Measurements from ENCODE around the gene SYT8. TPM values are rescaled to one million over a fixed set of nuclear protein-coding genes. Genes with fewer than 3 reads are reported as not detected.

The SYT8 gene
- total and polyA plus RNA-seq, 2 donors (not counting 1 experiment from before 2014, with no cell fraction given): not detected

DNA sequence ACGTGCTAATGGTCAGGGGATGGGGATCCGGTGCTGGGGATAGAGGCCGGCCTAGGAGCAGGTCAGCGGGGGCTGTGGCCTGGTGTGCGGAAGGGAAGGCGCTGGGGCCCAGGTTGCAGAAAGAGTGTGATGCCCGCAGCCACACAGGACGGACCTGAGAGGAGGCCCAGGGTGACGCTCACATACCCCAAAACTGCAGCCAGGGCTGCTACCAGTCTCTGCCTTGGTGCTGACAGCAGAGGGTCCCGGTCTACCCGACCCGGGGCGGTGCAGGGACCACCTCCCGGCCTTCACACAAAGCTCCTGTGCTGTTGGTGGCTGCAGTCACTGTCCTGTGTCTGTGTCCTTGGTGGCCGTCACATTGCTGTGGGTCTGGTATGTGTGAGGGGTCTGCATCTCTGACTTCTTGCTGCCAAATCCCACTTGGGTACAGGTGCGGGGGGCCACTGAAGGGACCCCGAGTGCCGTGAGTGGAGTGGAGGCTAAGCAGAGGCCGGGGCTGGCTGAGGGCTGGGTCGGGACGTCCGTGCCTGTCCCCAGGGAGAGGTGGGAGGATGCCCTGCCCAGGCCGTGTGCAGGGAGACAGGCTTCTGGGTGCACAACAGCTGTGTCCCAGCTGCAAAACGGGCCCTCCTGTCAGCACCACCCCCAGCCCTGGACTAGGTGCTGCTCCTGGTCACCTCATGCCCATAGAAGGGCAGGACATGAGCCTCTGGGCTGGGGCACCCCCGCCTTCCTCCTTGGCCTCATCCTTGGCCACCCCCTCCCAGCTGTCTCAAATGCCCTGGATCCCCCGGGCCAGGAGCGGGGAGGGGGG is 19.6 kb downstream of the SYT8 start:
- Mint-ChIP-seq H3K9me3 (ENCODE audit: insufficient read depth) (no peaks in the 10 kb centered on the region), H3K27me3 (no peaks in the 10 kb centered on the region), H3K4me1 (peaks cover 70% of the 10 kb centered on the region), H3K4me3 (peak overlapping the region; percentile 100), H3K27ac (peak overlapping the region; percentile 91)
- peak overlapping the region; percentile 57 to 97 (median 95) for H3K4me3 ChIP-seq (ENCODE audit: control extremely low read depth in 1 of 5, extremely low read depth in 1 of 5, insufficient read depth in 1 of 5, low read depth in 2 of 5, low read length in 4 of 5)
- peak overlapping the region; percentile 91 for H3K9ac ChIP-seq (ENCODE audit: low read length)
- ChIA-PET CTCF (interaction anchor here (0.6 to 10.2 kb wide), 7 partner anchors 15 to 297 kb away, joined by 3 to 104 read pairs (median 8); partner anchors contain the start of gene TNNI2), POLR2A (interaction anchor here (0.7 to 4.3 kb wide), 10 partner anchors 12 to 146 kb away, joined by 3 to 18 read pairs (median 4); partner anchors contain the start of genes PRR33 and TNNI2)
- H3K36me3 ChIP-seq (replicated peaks in 1 of 2; ENCODE audit: control extremely low read depth in 1 of 2, control insufficient read depth in 1 of 2, extremely low read depth in 1 of 2, insufficient read depth in 2 of 2, low read length in 1 of 2): peaks cover 0 to 44% of the 10 kb centered on the region in 2 experiments
- H2AFZ ChIP-seq (ENCODE audit: insufficient read depth, low read depth, low read length, poor library complexity, severe bottlenecking): no peak overlapping the region
- peaks cover 82% of the 10 kb centered on the region for H3K79me2 ChIP-seq (ENCODE audit: control insufficient read depth, insufficient read depth, low read length)
- ATAC-seq (ENCODE audit: low read depth) (peak; percentile 14), DNase-seq (peak; percentile 52)
- peaks cover 64% of the 10 kb centered on the region for H4K20me1 ChIP-seq (ENCODE audit: control insufficient read depth, insufficient read depth, low read length, poor library complexity, severe bottlenecking)
- intact Hi-C loops (cut with micrococcal nuclease): loop anchor here (5.0 kb wide), 4 partner anchors 63 to 1012 kb away; partner anchors contain the start of genes POLR2L, TNNT3, TSPAN4 and TSSC4
- no peaks in the 10 kb centered on the region for H3K9me3 ChIP-seq (ENCODE audit: control extremely low read depth in 1 of 3, control insufficient read depth in 2 of 3, insufficient read depth in 1 of 3, low read length in 2 of 3)
- no peaks in the 10 kb centered on the region for H3K27me3 ChIP-seq (replicated peaks in 1 of 4; ENCODE audit: control extremely low read depth in 1 of 4, control insufficient read depth in 3 of 4, insufficient read depth in 4 of 4, low read length in 3 of 4)
- TF ChIP-seq, protein P1, sequence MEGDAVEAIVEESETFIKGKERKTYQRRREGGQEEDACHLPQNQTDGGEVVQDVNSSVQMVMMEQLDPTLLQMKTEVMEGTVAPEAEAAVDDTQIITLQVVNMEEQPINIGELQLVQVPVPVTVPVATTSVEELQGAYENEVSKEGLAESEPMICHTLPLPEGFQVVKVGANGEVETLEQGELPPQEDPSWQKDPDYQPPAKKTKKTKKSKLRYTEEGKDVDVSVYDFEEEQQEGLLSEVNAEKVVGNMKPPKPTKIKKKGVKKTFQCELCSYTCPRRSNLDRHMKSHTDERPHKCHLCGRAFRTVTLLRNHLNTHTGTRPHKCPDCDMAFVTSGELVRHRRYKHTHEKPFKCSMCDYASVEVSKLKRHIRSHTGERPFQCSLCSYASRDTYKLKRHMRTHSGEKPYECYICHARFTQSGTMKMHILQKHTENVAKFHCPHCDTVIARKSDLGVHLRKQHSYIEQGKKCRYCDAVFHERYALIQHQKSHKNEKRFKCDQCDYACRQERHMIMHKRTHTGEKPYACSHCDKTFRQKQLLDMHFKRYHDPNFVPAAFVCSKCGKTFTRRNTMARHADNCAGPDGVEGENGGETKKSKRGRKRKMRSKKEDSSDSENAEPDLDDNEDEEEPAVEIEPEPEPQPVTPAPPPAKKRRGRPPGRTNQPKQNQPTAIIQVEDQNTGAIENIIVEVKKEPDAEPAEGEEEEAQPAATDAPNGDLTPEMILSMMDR (IDR thresholded peaks at IDR 0.05): no peak
- TF ChIP-seq EZH2 (IDR thresholded peaks at IDR 0.05; ENCODE audit: borderline replicate concordance, insufficient read depth, low read depth, low read length, poor library complexity, severe bottlenecking): no peak
- H3K27ac ChIP-seq (ENCODE audit: low read length in 2 of 2): peak overlapping the region; percentile 94 to 99
- peaks cover 61 to 90% of the 10 kb centered on the region in 2 donors for H3K4me1 ChIP-seq (ENCODE audit: control insufficient read depth in 2 of 2, insufficient read depth in 2 of 2, low read length in 2 of 2)
- peak overlapping the region; percentile 94 for H3K4me2 ChIP-seq (replicated peaks; ENCODE audit: low read depth, low read length, poor library complexity, severe bottlenecking)
- WGBS (ENCODE audit: insufficient coverage): 40% methylated on average over 26 of the region's 27 CpGs

Measured in B cell (primary cell).